Stimulated activated CD8-positive, alpha-beta memory T cell treated with anti-CD3 and anti-CD28 coated beads, Interleukin-4, amount 100 ng/mL, for 48 hours (primary cell): ENCODE data around the gene SLITRK3.

Experiments used
- DNase-seq: peaks from one replicate; pipeline ENCODE4 v3.0.0-alpha.2; 2020

The SLITRK3 gene, protein sequence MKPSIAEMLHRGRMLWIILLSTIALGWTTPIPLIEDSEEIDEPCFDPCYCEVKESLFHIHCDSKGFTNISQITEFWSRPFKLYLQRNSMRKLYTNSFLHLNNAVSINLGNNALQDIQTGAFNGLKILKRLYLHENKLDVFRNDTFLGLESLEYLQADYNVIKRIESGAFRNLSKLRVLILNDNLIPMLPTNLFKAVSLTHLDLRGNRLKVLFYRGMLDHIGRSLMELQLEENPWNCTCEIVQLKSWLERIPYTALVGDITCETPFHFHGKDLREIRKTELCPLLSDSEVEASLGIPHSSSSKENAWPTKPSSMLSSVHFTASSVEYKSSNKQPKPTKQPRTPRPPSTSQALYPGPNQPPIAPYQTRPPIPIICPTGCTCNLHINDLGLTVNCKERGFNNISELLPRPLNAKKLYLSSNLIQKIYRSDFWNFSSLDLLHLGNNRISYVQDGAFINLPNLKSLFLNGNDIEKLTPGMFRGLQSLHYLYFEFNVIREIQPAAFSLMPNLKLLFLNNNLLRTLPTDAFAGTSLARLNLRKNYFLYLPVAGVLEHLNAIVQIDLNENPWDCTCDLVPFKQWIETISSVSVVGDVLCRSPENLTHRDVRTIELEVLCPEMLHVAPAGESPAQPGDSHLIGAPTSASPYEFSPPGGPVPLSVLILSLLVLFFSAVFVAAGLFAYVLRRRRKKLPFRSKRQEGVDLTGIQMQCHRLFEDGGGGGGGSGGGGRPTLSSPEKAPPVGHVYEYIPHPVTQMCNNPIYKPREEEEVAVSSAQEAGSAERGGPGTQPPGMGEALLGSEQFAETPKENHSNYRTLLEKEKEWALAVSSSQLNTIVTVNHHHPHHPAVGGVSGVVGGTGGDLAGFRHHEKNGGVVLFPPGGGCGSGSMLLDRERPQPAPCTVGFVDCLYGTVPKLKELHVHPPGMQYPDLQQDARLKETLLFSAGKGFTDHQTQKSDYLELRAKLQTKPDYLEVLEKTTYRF

GRCh38 chr3:165195640-165196576 lies at the start of gene SLITRK3:
TSS of gene SLITRK3 (minus strand) at chr3:165196384. CDS start at chr3:165190830, 5,554 bp downstream.
- DNase-seq = no peak

GRCh38 chr3:165243597-165243996 lies 47.4 kb upstream of the SLITRK3 start:
- no peak for DNase-seq

- DNase-seq = no peak
Measured at GRCh38 chr3:165233501-165234195, 37.5 kb upstream of the SLITRK3 start.

GRCh38 chr3:165225604-165226003 lies 29.4 kb upstream of the SLITRK3 start:
- DNase-seq = no peak

GRCh38 chr3:165217739-165218138 lies 21.6 kb upstream of the SLITRK3 start:
- DNase-seq = no peak

GRCh38 chr3:165212580-165212979 lies 16.4 kb upstream of the SLITRK3 start:
- no peak for DNase-seq

DNA sequence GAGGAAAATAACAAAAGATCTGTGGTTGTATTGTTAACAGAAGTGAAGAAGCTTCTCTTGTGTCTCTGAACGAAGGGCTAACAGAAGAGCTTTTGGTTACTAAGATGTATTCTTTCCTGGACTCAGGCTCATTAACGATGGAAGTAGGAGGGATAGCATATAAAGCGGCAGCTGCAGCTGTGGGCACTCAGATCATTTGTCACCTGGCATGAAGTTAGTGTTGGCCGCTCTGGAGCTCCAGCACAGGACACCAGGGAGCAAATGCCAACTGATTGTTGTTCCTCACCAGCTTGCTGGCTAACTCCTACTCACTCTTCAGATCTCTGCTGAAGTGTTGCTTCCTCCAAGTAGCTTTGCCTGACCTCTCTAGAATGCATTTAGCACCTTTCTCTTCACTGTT lies 15.5 kb upstream of the SLITRK3 start:
- DNase-seq = no peak

GRCh38 chr3:165210727-165211126 lies 14.5 kb upstream of the SLITRK3 start:
- no peak for DNase-seq

DNA sequence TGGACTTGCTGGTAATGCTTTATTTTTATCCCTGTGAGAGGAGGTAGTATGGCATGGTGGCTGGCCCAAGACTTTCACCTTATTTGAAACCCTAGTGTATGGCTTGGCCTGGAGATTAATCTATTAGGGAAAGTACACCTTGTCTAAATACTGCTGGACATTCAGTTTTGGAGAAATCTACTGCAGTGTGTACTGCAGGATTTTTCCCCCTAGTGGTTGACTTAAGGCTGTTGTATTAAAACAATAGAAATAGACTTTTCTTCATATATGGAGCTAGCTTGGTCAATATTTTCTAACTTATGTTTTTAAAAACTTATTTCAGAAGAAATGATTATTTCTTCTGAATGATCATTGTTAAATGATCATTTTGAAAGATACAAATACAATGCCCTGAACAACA lies 13.9 kb upstream of the SLITRK3 start:
- DNase-seq = no peak

DNA sequence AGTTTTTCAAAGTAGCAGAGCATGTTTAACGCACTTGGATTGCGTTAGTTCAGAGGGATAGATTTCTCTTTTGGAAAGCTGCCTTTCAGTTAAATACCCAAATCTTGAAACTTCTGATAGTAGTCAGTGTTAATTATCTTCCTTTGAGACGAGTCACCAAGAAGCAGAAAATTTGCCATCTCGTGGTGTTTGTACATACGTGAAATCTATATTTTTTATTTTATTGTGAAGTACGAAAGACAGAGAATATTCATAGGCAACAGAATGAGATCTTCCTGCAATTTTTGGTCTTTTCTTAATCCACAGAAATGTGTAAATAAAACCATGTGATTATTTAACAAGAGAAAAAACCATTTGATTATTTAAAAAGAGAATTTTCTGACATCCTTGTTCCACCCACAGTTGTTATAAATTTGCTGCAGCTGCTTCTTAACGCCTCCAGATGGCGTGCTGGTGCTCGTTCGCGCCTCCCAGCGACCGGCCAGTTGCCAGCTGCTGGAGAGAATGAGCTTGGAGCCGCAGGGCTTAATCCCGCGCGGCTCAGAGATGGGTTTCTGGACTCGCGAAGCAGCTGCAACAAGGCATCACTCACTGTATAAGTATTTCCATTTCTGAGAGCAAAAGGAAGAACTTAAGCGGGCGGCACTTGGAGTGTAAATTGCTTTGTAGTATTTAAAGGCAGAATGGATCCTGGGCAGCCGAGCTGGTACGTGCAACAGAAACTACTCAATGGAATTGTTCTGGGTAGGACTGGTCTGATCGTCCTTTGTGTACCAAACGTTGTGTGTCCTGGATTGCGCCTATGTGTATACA lies 10.5 kb upstream of the SLITRK3 start:
- DNase-seq = peak; percentile 49

DNA sequence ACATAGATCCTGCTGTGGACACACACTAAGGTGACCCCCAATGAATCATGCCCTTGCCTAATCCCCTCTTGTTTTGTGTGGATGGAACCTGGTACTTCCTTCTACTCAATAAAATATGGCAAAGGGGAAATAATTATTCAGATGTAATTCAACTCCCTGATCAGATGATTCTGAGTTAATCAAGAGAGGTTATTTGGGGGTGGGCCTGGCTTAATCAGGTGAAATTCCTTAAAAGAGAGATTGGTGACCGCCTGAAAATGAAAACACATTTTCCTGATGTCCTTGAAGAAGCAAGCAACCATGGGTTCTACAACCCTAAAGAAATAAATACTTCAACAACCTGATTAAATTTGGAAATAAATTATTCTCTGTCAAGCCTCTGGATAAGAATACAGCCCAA lies 8.3 kb upstream of the SLITRK3 start:
- DNase-seq = no peak

GRCh38 chr3:165202995-165203394 lies 6.8 kb upstream of the SLITRK3 start:
- no peak for DNase-seq

- no peak for DNase-seq
Measured at GRCh38 chr3:165201964-165202363, 5.8 kb upstream of the SLITRK3 start.

- no peak for DNase-seq
Measured at GRCh38 chr3:165197481-165197800, 1.3 kb upstream of the SLITRK3 start.

- DNase-seq = no peak
Measured at GRCh38 chr3:165196577-165197480, 645 bp upstream of the SLITRK3 start.

DNA sequence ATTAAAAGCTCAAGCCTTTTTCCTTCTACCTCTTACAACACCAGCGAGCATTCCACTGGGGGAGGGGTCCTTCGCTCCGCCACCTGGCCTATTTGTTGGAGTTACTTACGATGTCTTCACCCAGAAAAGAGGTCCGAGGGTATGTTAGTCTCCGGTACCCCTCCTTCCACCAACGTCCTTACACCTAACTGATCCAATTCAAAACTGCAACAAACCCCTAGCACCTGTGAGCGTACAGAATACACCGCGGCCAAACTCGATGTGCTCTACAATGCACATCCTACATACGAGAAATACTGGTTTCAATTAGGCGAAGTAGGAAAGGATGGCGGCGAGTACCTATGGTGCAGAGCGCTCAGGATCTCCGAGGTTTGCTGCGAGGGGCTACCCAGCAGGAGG lies 944 bp downstream of the SLITRK3 start:
- no peak for DNase-seq

- DNase-seq = no peak
Measured at GRCh38 chr3:165194511-165195240, 1.5 kb downstream of the SLITRK3 start.

- no peak for DNase-seq
Measured at GRCh38 chr3:165193366-165194254, 2.6 kb downstream of the SLITRK3 start.
